Measurements from ENCODE around the gene TCN2.
A peak's percentile ranks its signal among the peaks of the same experiment; 100 is the strongest.
"Not testable (repeated sequence)": the region's sequence is repeated elsewhere in the genome, so short reads cannot be mapped to it uniquely, and the experiment has no call there.

The TCN2 gene

DNA sequence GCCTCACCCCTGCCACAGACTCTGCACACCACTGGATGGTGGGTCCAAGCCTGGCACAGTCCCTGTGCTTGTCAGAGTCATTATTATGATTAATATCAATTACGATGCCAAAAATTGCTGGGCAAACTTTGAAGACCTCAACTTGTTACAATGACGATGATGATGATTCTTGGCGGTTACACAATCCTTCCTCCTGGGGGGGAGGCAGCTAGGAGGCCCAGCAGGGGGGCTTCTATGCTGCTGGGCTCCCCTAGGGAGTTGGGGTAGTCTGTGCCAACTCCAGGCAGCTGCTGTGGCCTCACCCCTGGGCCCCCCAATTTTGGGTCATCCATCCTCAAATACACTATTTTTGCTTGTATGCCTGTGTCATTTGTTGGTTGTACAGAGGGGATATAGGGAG, 40.6 kb downstream of the TCN2 start:
- no peak for DNase-seq (ENCODE audit: low spot score)

DNA sequence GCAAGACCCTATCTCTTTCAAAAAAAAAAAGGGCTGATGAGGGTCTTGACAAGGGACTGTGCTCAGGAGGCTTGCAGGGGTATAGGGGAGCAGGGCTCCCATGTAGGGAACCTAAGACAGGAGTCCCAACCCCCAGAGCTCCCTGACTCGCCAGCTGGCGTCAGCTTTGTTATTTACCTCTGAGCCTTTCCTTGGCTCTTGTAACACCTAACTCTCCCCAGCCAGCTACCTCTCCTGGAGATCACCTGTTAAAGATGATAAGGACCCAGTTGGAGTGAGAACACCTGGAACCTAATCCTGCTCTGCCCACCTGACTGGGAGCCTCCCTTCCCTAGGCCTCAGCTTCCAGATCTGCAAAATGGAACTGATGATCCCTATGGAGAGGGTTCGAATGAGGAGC, 41.9 kb downstream of the TCN2 start:
- DNase-seq (ENCODE audit: low spot score) = no peak

DNA sequence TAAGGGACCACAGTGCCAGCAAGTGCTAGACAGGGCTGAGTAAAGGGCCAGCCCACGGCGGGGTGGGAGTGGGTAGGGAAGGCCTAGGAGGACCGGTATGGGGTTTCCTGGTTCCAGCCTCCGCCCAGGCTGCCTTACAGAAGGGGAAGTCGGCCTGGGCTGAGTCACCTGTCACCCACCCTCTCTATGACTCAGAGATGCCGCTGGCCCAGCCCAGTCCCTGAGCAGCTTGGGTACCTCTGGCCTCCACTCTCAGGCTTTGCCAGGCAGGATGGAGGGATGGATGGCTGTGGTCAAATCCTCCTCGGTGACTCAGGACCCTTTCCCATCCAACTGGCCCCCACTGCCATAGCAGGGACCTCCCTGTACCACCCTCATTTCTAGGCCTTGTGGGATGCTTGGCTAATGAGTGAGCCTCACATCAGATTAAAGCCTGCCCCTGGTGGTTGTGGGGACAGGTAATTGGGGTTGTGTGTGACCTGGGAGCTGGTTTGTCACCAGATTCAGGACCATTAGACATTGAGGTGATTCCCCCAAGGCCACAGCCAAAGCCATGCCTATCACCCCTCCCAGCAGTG, 42.5 kb downstream of the TCN2 start:
- no peak for DNase-seq (ENCODE audit: low spot score)

DNA sequence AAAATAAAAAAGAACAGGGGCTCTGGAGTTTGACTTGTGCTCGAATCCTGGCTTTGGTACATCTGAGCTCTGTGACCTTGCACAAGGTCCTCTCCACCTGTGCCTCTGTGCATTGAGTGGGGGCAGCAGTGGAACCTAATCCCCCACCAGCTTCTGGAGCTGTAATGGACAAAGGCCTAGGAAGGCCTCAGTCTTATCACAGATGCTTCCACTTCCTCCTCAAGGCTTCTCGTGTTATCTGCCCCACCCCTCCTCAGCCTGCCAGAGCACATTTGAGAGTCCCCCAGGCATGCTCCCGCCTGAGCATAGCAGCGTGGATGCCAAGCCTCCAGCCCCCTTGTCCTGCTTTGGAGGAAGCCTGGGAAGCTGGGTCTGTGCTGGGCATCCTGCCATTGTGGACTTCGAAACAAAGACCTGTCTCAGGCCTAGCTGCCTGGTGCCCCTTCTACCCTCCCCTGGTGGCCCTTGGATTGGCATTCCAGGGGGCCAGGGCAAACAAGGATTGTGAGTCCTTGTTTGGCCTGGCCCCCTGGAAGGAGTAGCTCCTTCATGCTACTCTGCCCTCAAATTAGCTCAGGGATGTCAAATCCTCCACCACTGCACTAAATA, 43.6 kb downstream of the TCN2 start:
- DNase-seq (ENCODE audit: low spot score) = peak; percentile 88

DNA sequence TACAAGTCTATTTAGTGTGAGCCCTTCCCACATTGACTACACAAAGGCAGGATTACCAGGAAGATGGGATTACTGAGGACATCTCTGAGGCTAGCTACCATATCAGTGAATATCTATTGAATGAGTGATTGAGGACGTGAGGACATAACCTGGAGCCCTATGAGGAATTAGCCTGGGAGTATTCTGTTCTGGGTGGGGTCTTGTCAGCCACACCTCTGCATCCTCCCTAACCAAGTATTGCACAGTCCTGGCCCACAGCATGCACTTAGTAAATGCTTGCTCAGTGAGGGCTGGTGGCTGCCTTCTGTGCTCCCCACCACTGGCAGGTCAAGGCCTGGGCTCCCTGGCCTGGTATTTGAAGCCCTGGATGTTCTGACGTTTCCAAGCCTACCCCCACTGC, 45.9 kb downstream of the TCN2 start:
- no peak for DNase-seq (ENCODE audit: low spot score)

DNA sequence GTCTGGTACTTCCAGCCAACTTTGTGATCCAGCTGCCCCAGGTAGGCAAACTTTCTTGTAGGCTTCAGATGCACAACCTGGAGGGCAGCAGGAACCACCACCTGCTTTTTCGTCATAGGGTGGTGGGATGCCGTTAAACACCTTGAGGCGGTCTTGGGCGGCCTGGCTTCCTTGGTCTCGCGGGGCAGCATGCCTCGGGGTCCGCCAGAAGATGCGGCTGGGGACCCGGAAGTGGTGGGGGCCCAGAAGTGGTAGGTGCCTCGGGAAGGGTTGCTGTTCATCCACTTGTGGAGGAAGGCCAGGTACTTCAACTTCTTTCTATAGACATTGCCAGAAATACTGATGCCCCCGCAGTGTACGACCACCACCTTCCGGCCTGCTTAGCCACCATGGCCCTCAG, 47.4 kb downstream of the TCN2 start:
- DNase-seq (ENCODE audit: low spot score) = no peak

DNA sequence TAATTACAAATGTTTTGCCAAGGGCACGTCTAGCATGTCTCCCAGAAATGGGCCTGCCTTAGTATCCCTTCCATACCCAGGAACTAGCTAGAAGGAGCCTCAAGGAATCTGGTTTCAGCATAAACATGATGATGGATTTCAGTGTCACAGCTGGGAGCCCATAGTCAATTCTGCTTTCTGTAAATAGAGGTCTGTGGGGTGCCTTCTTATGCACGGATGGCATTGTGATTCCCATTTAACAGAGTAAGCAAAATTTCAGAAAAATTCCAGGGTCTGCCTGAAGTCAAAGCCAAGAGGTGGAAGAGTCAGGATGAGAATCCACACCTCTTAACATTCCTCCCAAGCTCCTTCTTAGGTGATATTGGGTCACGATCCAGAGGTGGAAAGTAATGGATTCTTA, 48.6 kb downstream of the TCN2 start:
- no peak for DNase-seq (ENCODE audit: low spot score)

DNA sequence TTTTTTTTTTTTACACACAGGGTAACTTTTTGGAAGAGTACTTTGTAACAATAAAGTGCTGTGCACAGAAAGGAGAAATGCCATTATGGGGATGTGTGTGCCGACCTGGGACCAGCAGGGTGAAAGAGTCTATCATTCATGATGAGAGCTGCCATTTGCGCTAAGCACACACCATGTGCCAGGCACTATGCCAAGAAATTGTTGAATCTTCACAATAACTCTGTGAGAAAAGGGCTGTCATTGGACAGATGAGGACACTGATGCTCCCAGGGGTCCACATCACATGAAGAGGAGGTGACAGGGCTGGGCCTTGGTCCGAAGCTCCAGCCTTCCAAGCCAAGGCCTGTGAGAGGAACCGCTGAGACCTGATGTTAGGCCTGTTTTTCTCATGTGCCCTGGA, 55.1 kb downstream of the TCN2 start:
- no peak for DNase-seq (ENCODE audit: low spot score)

DNA sequence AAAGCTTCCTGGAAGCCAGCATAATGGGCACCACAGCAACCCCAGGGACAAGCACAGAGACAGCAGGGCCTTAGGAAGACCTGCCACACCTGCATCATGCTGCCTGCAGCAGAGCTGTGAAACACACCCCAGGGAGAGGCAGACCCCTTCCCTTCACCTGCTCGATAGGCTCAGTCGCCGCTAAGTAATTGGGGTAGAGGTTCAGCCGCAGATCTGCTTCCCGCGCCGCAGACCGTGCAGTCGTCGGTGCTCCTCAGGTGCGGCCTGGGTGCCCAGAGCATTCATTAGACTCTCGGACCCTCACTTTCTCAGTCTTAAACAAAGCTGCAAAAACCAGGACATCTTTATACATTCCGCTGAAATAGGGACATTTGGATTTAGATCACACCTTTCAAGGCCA, 57.8 kb downstream of the TCN2 start:
- DNase-seq (ENCODE audit: low spot score) = no peak

DNA sequence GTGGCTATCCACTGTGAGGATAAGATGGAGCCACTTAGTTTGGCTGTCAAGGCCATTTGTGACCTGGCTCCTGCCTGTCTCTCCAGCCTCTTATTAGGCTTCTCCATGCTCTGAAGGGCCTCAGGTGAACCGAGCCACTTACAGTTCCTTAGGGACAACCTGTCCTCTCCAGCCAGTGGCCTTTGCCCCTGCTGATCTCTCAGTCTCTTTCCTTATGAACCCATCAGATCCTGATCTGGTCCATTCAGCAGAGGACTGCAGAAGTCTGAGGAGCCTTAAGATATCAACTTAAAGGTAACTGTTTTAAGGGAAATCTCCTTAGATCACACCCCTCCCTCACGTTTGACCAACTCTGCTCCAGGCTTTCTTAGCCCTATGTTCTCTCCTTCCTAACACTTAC, 58.3 kb downstream of the TCN2 start:
- no peak for DNase-seq (ENCODE audit: low spot score)

DNA sequence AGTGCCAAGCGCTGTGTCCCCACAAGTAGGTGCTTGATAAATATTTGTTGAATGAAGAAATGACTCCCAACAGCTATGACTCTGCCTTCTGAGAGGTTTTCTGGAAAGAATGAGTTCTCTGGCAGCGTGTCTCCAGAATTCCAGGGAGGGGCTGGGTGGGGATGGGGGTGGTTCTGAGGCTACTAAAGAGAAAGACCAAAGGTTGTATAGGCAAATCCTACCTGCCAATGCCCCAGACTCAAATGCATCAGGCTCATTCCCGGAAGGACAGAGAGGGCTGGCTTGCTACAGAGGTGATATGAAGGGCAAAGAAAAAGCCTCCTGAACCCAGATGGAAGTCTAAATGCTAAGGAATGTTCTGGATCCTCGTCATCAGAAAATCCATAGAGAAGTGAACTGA, 58.8 kb downstream of the TCN2 start:
- DNase-seq (ENCODE audit: low spot score) = no peak

DNA sequence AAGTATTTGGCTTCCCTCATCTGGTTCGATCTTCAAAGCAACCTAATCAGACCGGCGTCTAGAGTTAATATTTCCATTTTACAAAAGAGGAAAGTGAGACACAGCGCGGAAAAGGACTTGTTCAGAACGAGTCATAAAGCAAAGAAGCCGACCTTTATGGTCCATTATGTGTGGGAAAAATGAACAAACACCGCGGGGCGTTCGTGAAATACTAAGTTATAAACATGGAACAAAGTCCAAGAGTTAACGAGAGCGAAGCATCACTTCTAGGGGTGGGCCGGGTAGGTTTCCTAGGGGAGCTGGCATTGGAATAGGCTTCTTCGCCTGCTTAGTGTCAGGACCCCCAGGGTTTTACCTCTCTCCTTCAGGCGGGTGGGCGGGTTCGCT, 60.1 kb downstream of the TCN2 start:
- DNase-seq (ENCODE audit: low spot score) = no peak

DNA sequence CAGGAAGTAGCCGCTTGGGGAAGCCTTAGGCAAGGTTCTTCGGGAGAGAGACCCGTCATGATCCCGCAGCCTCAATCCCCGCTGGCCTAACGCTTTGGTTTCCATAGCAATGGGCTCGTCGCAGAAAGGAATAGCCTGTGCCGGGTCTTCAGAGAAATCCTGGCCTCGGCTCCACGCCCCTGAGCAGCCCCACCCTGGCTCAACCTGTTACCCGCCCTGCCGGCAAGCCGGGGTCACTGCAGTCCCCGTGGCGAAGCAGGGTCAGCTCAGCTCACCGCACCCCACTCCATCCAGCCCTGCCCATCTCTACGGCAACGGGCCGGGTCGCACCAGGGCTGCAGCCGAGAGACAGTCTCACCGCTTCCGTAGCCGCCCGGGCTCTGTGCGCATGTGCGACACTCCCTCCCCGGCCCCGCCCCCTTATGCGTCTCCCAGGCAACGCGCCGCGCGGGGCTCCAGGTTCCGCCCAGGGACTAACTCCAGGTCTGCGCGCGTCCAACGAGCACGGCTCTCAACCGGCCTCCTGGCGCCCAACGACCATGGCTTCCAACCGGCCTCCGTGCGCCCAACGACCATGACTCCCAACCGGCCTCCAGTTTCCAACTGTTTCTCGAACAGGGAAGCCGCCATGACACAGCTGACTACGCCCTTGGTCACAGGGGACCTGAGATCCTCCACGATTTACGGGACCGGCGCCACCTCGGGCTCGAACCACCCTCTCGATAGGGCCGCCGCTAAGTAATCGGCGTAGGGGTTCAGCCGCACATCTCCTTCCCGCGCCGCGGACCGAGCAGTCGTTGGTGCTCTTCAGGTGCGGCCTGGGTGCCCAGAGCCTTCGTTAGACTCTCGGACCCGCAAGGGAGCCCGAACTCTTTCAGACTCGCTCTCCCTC, 60.8 kb downstream of the TCN2 start, which contains the start of gene DUSP18:
Gene DUSP18, minus strand, starts transcription at position 382 of the 892 bp plus-strand sequence. CDS start 3,872 bp downstream, outside the sequence.
- peak; percentile 85 for DNase-seq (ENCODE audit: low spot score)

DNA sequence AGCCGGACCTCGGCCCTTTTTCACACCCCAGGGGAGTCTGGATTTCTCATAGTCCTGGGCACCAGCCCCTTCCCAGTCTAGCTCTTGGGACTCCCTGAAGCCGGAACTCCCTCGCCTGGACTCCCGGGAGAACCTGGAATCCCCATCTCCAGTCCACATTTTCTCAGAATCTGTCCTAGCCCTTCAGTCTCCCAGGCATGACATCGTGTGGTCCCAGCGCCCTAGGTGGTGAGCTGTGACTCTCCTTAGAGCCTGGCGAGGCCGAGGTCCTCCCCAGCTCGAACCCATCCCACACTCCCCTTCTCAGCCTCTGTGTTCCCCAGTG, 61.4 kb downstream of the TCN2 start:
- no peak for DNase-seq (ENCODE audit: low spot score)

DNA sequence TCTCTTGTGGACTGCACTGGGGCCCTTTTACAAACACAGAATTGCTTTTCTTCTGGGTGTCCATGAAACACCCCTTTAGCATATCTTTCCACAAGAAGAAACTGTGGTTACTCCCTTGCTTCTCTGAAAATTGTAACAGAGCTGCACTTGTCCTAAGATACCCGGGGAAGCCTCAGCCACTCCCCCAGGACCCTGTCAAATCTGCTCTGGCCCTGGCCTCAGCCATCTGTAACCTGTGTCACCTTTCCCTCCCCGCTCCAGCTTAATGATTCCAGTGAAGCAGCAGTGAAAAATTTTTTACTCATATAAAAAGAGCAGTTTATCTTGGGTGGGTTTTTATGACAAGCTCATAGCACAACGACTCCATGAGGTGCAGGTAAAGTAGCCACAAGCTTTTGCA, 64.1 kb downstream of the TCN2 start:
- no peak for DNase-seq (ENCODE audit: low spot score)

DNA sequence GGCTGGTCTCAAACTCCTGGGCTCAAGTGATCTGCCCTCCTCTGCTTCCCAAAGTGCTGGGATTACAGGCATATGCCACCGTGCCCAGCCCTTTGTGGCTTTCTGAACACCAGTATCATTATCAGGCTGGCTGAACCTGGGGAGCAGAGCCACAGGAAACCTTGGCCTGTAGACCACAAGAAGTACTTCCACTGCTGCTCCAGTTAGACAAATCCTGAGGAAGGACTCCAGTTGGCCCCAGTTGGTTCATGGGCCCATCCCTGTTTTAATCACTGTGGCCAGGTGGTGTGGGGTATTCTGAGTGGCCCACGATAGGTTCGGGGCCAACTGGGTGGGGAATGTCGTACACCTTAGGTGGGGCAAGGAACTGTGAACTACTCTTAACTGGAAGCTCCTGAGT, 66.2 kb downstream of the TCN2 start:
- no peak for DNase-seq (ENCODE audit: low spot score)

DNA sequence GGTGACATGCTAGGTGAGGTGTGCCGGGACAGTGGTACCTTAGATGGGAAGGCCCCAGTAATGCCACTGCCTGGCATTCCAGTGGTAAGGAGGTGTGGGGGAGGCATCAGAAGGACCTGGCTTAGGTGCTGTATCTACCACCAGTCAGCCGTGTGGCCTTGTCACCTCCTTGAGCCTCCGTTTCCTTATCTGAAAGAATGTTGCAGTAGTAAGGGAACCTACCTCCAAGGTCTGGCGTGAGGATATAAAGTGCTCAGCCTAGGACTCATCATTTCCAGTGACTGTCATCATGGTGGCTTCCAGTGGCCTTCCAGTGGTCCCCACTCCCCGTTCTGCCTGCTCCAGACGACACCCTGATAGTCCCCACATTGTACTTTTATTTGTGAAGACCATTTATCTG, 67.5 kb downstream of the TCN2 start:
- no peak for DNase-seq (ENCODE audit: low spot score)

DNA sequence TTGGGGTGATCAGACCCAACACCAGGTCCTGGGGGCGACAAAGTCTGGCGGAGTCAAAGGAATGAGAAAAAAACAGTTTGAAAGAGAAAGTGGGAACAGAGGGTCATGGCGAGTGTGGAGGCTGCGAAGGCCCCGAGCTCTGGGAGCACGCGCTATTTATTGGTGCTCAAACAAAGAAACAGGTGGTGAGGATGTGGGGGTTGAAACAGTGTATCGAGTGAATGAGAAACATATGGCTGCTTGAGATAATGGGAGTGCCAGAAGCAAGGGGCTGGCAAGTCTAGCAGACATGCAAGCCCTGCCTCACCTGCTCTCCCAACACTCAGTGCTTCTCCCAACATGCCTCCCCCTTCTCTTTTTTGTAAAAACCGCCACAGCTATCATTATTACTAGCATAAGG, 68.5 kb downstream of the TCN2 start:
- DNase-seq (ENCODE audit: low spot score) = no peak

DNA sequence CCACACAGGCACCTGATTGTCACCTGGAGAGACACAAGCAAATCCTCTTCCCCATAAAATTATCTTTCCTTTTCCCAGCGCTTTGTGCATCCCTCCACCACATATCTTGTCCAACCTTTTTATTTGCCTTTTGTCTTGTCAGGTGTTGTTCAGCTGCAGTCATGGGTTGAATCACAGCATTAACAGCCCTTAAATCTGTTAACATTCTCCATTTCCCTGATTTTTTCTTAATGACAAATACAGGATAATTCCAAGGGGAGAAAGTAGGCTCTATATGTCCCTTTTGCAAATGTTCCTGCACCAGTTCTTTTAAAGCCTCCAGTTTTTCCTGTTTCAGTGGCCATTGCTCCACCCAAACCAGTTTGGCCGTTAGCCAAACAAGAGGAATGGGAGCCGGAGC, 69.6 kb downstream of the TCN2 start:
- DNase-seq (ENCODE audit: low spot score) = not testable (repeated sequence)
